Measurements from ENCODE around the gene BMP5. TPM values are rescaled to one million over a fixed set of nuclear protein-coding genes. Genes with fewer than 3 reads are reported as not detected.

The BMP5 gene
- total and polyA plus RNA-seq, 9 of the 15 experiments (the other 6 are each of a cell fraction or from before 2014, with no cell fraction given), result not detected

DNA sequence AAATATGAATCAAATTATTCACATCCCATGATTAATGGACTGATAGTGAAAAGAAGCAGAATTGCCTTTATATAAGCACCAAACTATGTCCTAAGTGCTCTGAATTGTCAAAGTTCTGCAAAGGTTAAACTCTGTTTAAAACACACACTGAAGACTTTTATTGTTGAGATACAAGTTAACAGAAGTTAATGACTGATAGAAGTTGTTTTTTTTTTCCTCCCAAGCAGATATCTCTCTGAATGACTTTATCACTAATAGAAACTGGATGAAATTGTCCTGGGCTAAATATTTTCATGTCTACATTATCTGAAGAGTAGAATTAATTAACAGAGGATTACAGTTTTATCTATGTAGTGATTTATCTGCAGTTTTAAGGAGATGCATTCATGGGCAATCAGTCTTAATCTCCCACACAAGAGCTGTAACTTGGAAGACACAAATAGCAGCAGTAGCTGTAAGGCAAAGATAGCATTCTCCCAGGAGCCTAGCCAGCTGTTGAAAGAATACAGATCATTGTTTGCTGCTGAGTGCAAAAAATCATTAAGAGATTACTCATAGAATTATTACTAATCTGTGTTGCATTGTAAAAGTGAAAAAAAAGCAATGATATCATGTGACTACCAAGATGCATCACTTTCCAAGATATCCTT lies 49.9 kb downstream of the BMP5 start:
- Histone ChIP-seq H3K27me3 (ENCODE audit: control insufficient read depth in 2 of 2, insufficient read depth in 2 of 2, low read length in 2 of 2) (no peaks in the 10 kb centered on the region), H4K20me1 (replicated peaks; ENCODE audit: control insufficient read depth, insufficient read depth, low read length) (no peaks in the 10 kb centered on the region), H3K27ac (ENCODE audit: extremely low read depth, low read depth, low read length) (no peak overlapping the region), H3K4me2 (ENCODE audit: insufficient read depth, low read length) (no peak overlapping the region), H3K9ac (ENCODE audit: insufficient read depth in 1 of 2, low read depth in 2 of 2, low read length in 2 of 2) (no peak overlapping the region), H3K79me2 (ENCODE audit: control insufficient read depth, insufficient read depth, low read length) (no peaks in the 10 kb centered on the region), H3K9me3 (replicated peaks; ENCODE audit: control insufficient read depth, insufficient read depth, low read depth, low read length) (no peaks in the 10 kb centered on the region), H2AFZ (ENCODE audit: low read depth, low read length) (no peak overlapping the region), H3K4me1 (replicated peaks in 1 of 2; ENCODE audit: control insufficient read depth in 2 of 2, insufficient read depth in 2 of 2, low read length in 2 of 2) (no peaks in the 10 kb centered on the region), H3K9me1 (ENCODE audit: control insufficient read depth, insufficient read depth, low read length) (no peaks in the 10 kb centered on the region), H3K36me3 (ENCODE audit: control insufficient read depth, insufficient read depth, low read length) (no peaks in the 10 kb centered on the region), H3K4me3 (no peak overlapping the region)
- in situ Hi-C loops (cut with MboI) (no loop called here), intact Hi-C loops (cut with micrococcal nuclease) (no loop called here)
- no peak for FAIRE-seq
- BruUV-seq (replicated peaks), result no TSS peak
- ATAC-seq, result no peak
- no peak for DNase-seq (ENCODE audit: extremely low read depth in 1 of 4, low spot score in 3 of 4)
- ChIA-PET POLR2A (no interaction called here), CTCF (ENCODE audit: low intra/inter-chr PET ratio) (no interaction called here)
- no peak for TF ChIP-seq ARID1B (IDR thresholded peaks at IDR 0.05)
- TF ChIP-seq, protein P1, sequence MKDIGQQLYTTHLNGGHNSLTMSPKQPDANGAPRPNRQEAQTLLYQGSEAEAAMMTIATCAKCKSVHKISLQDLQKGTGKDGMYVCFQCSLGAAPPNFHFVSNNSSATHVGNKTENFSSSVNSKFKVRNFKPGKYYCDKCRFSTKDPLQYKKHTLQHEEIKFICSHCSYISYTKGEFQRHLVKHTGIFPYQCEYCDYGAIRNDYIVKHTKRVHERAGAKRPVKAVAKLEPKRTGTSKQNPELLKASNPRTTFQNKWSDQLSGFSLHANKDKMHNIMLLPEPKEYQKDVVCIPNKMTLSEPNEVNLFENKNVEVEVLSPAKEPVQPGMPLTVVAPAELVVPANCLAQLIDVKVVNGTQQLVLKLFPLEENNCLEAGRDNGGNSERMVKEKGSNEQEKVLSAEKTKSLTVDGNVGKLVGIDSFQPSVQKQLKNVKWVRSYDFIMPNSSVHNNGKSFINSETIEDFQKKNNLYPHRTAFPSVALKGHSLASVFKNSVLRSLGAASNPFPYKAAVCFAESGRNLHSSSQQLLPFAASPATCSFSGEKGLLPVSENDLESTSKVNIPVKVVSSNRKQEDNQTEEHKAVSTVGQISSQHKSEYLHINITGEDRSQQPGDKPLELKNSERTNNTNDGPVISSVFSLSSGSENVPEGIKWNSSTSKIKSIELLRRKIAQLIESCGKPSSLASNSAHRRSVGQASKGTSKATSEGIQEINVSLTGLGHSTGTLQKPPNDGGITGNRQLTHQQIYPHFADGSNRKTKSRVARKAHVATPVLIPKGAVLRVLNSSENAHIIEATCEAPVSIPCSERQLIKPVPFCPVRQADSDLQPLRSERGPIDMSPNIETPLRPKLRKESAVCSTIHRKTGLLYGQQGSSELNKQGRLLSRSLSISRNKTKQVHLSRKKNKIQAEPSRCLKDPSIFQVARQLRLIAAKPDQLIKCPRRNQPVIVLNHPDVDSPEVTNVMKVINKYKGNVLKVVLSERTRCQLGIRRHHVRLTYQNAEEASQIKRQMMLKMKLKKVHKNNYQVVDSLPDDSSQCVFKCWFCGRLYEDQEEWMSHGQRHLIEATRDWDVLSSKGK (CRISPR knock-in tag; IDR thresholded peaks at IDR 0.05), result no peak
- no peak for TF ChIP-seq ZNF12 (CRISPR knock-in tag; IDR thresholded peaks at IDR 0.05)
- no peak for TF ChIP-seq BRCA1 (IDR thresholded peaks at IDR 0.05)
- no peak for TF ChIP-seq BRCA1 (CRISPR knock-in tag; IDR thresholded peaks at IDR 0.05)
- no peak for TF ChIP-seq L3MBTL2 (IDR thresholded peaks at IDR 0.05)
- TF ChIP-seq FOXK1 (CRISPR knock-in tag; IDR thresholded peaks at IDR 0.05; ENCODE audit: borderline replicate concordance), result no peak
- TF ChIP-seq, protein P2, sequence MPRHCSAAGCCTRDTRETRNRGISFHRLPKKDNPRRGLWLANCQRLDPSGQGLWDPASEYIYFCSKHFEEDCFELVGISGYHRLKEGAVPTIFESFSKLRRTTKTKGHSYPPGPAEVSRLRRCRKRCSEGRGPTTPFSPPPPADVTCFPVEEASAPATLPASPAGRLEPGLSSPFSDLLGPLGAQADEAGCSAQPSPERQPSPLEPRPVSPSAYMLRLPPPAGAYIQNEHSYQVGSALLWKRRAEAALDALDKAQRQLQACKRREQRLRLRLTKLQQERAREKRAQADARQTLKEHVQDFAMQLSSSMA (CRISPR knock-in tag; IDR thresholded peaks at IDR 0.05), result no peak
- TF ChIP-seq, protein P3, sequence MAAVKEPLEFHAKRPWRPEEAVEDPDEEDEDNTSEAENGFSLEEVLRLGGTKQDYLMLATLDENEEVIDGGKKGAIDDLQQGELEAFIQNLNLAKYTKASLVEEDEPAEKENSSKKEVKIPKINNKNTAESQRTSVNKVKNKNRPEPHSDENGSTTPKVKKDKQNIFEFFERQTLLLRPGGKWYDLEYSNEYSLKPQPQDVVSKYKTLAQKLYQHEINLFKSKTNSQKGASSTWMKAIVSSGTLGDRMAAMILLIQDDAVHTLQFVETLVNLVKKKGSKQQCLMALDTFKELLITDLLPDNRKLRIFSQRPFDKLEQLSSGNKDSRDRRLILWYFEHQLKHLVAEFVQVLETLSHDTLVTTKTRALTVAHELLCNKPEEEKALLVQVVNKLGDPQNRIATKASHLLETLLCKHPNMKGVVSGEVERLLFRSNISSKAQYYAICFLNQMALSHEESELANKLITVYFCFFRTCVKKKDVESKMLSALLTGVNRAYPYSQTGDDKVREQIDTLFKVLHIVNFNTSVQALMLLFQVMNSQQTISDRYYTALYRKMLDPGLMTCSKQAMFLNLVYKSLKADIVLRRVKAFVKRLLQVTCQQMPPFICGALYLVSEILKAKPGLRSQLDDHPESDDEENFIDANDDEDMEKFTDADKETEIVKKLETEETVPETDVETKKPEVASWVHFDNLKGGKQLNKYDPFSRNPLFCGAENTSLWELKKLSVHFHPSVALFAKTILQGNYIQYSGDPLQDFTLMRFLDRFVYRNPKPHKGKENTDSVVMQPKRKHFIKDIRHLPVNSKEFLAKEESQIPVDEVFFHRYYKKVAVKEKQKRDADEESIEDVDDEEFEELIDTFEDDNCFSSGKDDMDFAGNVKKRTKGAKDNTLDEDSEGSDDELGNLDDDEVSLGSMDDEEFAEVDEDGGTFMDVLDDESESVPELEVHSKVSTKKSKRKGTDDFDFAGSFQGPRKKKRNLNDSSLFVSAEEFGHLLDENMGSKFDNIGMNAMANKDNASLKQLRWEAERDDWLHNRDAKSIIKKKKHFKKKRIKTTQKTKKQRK (IDR thresholded peaks at IDR 0.05; ENCODE audit: borderline replicate concordance, low read depth, low read length), result no peak
- TF ChIP-seq MYC (IDR thresholded peaks at IDR 0.05; ENCODE audit: low read depth, low read length), result no peak
- TF ChIP-seq MYC (CRISPR knock-in tag; IDR thresholded peaks at IDR 0.05; ENCODE audit: borderline replicate concordance, low read depth), result no peak
- TF ChIP-seq, protein P4, sequence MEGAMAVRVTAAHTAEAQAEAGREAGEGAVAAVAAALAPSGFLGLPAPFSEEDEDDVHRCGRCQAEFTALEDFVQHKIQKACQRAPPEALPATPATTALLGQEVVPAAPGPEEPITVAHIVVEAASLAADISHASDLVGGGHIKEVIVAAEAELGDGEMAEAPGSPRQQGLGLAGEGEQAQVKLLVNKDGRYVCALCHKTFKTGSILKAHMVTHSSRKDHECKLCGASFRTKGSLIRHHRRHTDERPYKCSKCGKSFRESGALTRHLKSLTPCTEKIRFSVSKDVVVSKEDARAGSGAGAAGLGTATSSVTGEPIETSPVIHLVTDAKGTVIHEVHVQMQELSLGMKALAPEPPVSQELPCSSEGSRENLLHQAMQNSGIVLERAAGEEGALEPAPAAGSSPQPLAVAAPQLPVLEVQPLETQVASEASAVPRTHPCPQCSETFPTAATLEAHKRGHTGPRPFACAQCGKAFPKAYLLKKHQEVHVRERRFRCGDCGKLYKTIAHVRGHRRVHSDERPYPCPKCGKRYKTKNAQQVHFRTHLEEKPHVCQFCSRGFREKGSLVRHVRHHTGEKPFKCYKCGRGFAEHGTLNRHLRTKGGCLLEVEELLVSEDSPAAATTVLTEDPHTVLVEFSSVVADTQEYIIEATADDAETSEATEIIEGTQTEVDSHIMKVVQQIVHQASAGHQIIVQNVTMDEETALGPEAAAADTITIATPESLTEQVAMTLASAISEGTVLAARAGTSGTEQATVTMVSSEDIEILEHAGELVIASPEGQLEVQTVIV (CRISPR knock-in tag; IDR thresholded peaks at IDR 0.05; ENCODE audit: borderline replicate concordance), result no peak

Measured in K562 (cell line).